Activated CD4-positive, alpha-beta T cell treated with anti-CD3 and anti-CD28 coated beads for 1 hour (primary cell): ENCODE measurements around the gene LCE2D.
"Not testable (repeated sequence)": the region's sequence is repeated elsewhere in the genome, so short reads cannot be mapped to it uniquely, and the experiment has no call there.

ENCODE experiments used
- DNase-seq: peaks from one replicate; pipeline ENCODE4 v3.0.0-alpha.2; 2020

Gene LCE2D, protein sequence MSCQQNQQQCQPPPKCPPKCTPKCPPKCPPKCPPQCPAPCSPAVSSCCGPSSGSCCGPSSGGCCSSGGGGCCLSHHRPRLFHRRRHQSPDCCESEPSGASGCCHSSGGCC

DNA sequence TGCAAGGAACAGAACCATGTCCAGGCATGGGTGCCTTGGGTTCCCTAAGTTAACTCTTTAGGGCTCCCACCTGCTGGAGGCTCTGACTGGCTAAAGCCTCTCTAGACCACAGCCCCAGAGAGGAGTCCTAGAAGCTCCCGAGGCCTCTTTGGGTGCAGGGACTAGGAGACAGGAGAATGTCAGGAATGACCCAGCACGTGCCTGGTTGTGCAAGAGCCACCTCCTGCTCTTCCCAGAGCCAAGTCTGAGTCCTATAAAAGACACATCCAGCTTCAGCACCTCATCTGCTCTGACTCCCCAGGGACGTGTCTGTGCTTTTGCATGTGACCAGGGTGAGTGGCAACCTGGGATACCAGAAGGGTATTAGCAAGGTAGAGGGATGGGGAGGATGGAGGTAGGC lies at the start of gene LCE2D:
Gene LCE2D (plus strand): TSS at position 283 of the 400 bp plus-strand sequence. CDS start 726 bp downstream, outside the sequence.
- DNase-seq, result no peak

DNA sequence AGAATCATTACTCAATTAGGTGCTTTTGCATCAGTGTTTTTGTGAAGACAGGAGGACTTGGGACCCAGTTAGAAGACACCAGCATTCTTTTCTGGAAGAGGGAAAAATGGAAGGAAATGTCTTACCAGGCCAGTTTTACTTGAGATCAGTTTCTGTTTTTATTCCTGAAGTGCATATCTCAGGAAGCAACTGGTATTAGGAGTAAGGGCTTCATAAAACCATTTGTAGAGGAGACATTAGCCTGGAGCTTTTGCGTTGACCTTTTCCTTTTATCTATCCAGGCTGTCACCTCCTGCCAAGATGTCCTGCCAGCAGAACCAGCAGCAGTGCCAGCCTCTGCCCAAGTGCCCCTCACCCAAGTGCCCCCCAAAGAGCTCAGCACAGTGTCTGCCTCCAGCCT lies 49.7 kb upstream of the LCE2D start, which contains the start of gene LCE3B:
Gene LCE3B (plus strand): TSS at position 301 of the 400 bp plus-strand sequence. CDS start 0 bp downstream, at position 301.
- DNase-seq, result no peak

DNA sequence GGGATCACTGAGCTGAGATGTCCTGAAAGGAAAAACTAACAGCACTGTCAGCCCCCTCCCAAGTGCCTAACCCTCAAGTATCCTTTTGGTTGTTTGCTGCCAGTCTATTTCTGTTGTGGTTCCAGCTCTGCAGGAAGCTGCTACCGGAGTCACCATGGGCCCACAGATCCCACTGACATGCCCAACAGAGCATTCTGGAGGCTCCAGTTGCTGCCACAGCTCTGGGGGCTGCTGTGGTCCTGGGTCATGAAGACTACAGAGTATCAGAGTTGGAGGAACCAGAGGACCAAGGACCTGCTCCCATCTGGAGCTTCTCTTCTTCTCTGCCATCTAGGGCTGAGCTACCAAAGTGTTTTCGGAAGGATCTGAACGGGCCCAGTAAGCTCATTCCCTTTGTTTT lies 41.2 kb upstream of the LCE2D start:
- DNase-seq, result no peak

DNA sequence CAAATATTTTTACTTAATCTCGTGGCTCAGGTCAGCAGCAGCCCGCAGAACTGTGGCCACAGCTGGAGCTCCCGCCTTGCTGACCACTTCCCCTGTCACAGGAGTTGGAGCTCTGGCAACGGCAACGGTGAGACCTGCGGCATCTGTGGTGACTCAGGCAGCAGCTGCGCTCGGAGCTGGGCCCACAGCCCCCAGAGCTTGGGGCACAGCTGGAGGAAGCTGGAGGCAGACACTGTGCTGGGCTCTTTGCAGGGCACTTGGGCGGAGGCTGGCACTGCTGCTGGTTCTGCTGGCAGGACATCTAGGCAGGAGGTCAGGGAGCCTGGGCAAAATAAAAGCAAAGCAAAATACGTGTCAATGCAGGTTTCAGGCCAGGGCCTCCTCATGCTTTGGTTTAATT lies 40.4 kb upstream of the LCE2D start, which contains the start of gene LCE3A:
Gene LCE3A (minus strand): TSS at position 301 of the 400 bp plus-strand sequence. CDS start 0 bp downstream, at position 301.
- DNase-seq, result no peak

DNA sequence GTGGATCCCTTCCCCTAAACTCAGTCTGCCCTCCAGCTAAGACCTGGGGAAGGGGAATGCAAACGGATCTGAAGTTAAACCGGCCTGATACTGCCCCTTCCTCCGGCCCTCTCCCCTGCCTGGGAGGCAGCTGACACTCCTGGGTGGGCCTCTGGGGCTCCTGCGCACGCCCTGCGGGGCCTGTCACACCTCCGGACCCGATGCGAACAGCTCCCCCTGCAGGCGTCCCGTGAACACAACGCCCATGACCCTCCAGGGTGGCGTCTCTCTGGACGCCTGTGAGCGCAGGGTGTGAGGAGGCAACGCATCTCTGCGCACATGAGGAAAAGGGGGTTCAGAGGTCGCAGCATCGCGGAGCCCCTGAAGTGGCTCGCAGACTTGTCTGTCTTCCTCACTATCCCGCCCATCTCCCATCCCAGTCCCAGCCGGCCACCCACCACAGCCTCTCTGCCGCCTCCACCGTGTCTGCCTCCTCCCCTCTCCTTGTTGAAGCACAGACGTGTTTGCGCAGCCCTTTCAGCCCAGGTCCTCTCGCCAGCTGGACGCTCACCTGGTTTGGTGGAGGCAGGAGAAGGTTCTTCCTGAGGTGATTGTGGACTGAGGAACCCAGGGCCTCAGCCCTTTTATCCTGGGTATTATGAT lies 39.9 kb upstream of the LCE2D start:
- DNase-seq, result no peak

DNA sequence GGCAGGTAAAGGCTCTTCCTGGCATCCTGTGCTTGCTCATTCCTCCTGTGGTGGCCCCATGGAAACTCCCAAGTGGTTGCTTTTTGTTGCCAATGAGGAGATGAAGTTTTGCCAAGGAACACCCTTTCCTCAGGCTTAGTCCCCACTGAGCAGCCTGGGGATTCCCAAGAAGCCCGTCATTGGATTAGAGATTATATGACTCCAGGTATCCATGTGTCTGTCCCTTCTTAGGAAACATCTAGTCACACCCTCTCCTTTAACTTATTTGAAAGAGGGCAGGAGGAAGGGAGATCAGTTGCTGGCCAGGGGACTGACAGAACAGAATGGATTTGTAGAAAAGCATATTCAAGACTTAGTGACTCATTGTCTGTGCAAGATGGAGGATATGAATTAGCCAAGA lies 36.4 kb upstream of the LCE2D start:
- no peak for DNase-seq

DNA sequence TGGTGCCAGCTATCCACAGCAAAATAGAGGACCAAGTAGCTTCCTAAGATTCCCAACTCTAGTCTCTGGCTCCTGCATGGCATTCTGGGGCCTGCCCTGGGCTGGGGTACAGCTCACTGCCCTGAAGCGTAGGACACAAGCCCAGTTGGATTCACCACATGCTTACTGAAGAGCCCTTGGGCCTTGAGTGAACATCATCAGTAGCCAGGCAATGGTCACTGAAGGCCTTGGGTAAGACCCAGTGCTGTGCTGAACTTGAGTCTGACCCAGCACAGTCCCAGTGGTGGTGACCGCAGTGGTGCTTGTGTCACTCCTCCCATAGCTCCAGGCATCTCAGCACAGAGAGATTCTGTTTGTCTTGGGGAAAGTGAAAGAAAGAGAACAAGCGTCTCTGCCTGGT lies 32.6 kb upstream of the LCE2D start:
- no peak for DNase-seq

DNA sequence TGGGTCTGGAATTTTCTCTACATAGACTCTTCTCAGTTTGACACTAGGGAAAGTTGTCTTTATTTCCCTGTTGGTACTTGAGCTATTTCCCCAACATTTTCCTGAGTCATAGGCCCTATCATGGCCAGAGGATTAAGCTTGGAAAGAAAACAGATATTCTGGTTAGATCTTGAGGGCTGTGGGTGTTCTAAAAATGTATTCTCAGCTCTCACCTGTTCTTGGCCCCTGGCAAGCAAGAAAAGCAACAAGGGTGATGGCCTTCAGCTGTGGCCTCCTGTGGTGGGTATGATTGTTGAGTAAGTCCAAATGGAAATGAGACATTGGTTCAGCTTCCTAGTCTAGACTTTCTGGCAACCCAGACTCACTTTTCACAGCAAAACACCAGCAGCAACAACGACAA lies 22.8 kb upstream of the LCE2D start:
- DNase-seq, result no peak

DNA sequence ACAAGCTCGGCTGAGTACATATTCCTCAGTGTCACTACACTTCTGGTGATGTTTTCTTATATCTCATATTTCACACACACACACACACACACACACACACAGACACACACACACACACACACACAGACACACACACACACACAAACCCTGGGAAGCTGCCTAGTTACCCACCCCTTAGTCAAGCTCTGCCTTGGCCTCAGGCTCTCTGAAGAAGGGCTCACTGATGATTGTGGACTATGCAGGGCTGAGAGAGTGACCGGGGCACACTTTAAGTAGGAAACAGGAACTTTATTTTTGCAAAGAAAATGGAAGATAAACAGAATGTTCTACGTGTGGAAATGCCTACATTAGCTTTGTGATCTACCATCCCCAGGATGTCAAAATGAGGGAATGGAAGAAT lies 19.2 kb upstream of the LCE2D start:
- DNase-seq, result no peak

DNA sequence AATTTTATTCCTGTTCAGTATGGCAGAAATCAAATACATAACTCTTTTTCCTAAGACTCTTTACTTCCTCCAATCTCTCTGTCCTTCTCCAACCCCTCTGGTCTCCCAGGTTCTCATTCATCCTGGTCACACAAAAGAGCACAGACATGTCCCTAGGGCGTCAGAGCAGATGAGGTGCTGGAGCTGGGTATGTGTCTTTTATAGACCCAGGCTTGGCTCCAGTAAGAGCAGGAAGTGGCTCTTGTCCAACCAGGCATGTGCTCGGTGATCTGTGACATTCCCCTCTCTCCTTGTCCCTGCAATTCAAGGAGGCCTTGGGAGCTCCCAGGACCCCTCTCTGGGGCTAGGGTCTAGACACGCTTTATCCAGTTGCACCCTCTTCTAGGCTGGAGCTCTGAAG lies 18.0 kb upstream of the LCE2D start:
- no peak for DNase-seq

DNA sequence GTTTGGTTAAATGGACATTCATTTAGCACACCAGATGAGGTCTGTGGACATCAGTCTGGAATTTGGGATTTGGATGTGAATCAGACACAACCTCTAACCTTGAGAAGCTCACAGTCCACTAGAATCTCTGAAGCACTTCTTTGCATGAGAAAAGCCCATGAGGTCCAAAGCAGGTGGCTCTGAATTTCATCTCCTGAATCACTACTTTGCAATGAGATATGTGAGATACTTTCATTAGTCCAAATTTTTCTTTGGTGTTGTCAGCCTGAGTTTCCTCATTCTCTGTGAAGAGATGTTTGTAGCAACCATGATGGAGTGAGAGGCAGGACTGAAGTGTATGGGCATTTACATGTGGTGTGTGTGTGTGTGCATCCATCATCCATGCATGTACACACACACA lies 16.5 kb upstream of the LCE2D start:
- no peak for DNase-seq

DNA sequence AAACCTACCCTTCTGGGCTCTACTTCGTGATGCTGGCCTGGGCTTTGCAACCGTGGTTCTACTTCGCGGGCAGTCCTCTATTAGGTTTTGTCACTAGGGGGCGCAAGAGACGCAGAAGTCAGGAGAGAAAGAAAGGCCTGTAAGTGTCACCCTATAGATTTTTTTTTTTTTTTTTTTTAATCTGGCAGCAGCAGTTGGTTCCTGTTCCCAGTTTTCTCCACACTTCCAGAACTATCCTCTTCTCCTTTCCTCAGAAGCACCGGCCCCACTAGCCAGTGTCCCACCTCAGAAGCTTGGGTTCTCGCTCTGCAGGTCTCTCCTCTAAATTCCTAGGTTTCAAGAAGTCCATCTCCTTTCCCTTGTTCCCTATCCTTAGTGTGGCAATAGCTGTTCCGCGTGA lies 9.1 kb upstream of the LCE2D start:
- DNase-seq, result no peak

DNA sequence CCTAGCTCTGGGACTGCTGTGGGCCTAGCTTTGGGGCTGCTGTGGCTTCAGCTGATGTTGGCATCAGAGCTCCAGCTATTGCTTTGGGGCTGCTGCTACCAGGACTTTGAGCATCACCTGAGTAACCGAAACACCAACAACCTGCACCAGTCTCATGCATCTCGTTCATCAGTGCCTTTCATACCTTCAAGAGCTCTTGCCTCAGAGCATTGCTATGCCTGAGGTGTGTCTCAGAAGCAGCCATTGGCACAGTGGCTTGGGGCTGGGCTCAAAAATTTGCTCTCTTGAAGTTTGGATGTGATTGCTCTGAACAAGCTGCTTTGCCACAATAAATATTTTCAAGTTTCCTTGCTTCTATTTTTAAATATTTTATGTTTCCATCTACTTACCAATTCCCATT lies 6.7 kb upstream of the LCE2D start:
- DNase-seq, result no peak

DNA sequence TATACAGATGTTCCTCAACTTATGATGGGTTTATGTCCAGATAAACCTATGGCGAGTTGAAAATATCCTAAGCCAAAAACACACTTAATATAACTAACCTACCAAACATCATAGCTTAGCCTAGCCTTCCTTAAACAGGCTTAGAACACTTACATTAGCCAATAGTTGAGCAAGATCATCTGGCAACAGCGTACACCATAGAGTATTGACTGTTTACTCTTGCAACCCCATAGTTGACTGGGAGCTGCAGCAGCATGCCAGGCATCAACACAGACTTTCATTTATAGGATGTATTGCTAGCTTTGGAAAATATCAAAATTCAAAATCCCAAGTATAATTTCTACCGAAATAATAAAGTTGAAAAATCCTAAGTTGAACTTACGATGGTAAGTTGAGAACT lies 5.5 kb upstream of the LCE2D start:
- DNase-seq, result no peak

DNA sequence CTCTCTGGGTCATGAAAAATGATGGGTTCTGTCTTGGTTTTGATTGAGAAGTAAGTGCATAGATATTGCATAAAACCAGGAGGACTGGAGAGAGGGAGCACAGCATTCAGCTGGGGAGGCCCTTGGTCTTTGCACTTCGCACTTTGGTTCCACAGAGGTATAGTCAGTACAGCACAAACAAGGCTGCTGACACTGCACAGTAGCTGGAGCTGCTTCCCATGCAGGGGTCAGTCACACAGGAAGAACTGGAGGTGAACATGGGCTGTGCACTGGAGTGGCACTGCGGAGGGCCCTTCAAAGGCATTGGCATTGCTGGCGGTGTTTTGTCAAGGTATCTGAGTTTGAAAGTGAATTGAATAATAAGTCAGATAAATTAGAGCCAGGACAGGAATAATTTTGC lies 4.5 kb upstream of the LCE2D start:
- DNase-seq, result no peak

DNA sequence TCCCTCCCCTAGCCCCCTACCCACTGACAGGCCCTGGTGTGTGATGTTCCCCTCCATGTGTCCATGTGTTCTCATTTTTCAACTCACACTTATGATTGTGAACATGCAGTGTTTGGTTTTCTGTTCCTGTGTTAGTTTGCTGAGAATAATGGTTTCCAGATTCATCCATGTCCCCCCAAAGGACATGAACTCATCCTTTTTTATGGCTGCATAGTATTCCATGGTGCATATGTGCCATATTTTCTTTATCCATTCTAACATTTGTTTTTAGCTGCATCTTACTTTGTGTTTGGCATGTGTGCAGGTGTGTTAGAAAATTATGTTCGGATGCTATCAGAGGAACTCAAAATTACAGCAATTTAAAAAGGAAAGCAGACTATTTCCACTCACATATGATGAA lies 3.0 kb downstream of the LCE2D start:
- not testable (repeated sequence) for DNase-seq

DNA sequence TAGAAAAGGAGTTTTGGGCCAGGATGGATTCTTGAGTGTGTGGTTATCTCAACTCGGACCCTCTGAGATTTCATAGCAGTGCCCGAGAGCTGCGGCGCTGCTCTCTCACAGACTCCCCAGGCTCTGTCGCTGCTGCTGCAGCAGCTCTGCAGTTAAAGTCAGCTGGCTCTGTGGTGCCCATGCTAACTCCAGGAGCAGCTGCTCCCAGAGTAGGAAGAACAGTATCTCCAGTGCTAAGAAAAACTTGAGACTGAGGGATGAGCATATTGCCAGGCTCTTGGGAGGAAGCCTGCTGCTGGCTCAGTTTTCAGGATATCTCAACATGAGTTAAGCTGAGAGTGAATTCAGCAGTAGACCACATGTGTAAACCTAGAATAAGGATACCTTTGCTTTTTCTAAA lies 4.5 kb downstream of the LCE2D start:
- no peak for DNase-seq

DNA sequence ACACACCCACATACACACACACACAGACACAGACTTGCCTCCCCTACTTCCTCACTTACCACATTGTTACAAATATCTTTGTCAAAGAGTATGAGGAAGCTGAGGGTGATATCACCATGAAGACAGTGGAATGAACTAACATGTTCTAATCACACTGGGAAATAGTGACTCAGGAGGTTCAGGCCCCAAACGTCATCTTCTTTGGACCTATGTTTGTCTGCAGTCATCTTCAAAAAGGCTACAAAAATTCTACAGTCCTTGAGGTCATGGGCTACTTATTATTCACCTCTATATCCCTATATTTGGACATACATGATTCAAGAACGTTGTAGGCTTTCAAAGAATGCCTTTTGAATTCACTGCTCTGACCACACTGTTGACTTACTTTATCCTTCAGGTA lies 9.8 kb downstream of the LCE2D start:
- no peak for DNase-seq

DNA sequence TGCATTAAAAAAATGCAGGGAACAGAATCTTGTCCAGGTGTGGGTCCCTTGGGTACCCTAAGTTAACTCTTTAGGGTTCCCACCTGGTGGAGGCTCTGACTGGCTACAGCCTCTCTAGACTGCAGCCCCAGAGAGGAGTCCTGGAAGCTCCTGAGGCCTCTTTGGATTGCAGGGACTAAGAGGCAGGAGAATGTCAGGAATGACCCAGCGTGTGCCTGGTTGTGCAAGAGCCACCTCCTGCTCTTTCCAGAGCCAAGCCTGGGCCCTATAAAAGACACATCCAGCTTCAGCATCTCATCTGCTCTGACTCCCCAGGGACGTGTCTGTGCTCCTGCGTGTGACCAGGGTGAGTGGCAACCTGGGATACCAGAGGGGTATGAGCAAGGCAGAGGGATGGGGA lies 11.8 kb downstream of the LCE2D start, which contains the start of gene LCE2C:
Gene LCE2C (plus strand): TSS at position 297 of the 400 bp plus-strand sequence. CDS start 737 bp downstream, outside the sequence.
- DNase-seq, result not testable (repeated sequence)

DNA sequence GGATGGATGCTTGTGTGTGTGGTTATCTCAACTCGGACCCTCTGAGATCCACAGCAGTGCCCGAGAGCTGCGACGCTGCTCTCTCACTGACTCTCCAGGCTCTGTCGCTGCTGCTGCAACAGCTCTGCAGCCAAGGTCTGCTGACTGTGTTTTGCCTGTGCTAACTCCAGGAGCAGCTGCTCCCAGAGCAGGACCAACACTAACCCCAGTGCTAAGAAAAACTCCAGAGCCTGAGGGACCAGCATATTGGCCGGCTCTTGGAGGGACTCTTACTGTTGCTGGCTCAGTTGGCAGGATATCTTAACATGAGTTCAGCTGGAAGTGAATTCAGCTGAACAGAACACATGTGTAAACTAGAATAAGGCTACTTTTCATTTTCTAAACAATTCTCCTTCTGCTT lies 16.3 kb downstream of the LCE2D start:
- no peak for DNase-seq

DNA sequence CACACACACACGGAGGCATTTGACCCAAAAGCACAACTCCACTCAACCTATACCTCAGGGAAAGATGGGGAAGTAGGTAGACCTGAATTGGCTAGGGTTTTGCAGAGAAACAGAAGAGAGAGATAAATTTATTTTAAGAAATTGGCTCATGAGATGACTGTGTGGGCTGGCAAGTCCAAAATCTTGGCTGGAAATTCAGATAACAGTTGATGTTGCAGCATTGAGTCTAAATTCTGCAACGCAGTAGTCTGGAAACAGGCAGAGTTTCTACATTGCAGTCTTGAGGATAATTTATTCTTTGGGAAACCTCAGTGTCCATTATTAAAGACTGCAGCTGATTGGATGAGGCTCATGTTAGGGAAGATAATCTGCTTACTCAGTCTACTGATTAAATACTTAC lies 18.4 kb downstream of the LCE2D start:
- DNase-seq, result no peak

DNA sequence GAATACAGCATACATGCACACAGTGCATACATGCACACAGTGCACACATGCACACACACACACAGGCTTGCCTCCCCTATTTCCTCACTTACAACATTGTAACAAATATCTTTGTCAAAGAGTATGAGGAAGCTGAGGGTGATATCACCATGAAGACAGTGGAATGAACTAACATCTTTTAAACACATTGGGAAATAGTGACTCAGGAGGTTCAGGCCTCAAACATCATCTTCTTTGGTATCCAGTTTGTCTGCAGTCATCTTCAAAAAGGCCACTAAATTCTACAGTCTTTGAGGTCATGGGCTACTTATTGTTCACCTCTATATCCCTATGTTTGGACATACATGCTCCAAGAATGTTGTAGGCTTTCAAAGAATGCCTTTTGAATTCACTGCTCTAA lies 20.7 kb downstream of the LCE2D start:
- no peak for DNase-seq

DNA sequence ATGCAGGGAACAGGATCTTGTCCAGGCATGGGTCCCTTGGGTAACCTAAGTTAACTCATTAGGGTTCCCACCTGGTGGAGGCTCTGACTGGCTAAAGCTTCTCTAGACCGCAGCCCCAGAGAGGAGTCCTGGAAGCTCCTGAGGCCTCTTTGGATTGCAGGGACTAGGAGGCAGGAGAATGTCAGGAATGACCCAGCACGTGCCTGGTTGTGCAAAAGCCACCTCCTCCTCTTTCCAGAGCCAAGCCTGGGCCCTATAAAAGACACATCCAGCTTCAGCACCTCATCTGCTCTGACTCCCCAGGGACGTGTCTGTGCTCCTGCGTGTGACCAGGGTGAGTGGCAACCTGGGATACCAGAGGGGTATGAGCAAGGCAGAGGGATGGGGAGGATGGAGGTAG lies 22.6 kb downstream of the LCE2D start, which contains the start of gene LCE2B:
Gene LCE2B (plus strand): TSS at position 301 of the 400 bp plus-strand sequence. CDS start 721 bp downstream, outside the sequence.
- not testable (repeated sequence) for DNase-seq

DNA sequence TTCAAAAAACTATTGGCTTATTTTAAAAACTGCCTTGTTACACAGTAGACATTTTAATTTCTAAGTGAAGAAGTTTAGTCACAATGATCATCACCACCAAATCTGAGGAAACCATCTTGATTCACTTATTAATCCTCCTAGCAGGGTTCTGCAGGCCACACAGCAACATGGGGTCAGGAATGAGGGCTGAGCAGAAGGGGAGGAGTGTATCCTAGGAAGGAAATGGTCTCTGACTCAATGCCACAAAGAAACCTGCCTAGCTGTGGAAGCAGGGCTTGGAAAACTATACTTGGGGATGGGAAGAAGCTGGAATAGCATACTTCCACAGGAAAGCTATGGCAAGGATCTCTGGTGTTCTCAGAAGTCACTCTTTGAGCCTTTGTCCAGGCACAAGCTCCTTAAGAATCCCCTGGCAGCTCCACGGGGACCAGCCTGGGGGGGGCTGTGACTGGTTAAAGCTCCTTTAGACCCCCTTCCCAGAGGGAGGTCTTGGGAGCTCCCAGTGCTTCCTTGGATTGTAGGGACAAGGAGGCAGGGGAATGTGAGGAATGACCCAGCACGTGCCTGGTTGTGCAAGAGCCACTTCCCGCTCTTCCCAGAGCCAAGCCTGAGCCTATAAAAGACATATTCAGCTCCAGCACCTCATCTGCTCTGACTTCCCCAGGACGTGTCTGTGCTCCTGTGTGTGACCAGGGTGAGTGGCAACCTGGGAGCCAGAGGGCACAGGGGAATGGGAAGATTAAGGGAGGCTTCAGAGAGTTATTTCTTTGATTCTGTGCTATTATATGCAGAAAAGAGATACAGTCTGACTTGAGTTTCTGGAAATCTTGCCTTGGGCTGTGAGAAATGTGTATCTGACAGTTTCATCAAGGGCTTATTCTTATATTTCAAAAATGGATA lies 34.8 kb downstream of the LCE2D start, which contains the start of gene LCE2A:
Gene LCE2A (plus strand): TSS at position 645 of the 900 bp plus-strand sequence. CDS start 557 bp downstream, outside the sequence.
- DNase-seq, result no peak
